Smooth muscle cell (in vitro differentiated cells): ENCODE results near the gene SLC35F1. TPM values are rescaled to one million over a fixed set of nuclear protein-coding genes. Genes with fewer than 3 reads are reported as not detected.

Experiments used
- DNase-seq: peaks from one replicate; lab custom pipeline; 2025; ENCODE audit not compliant: unreplicated experiment; lab: John Stamatoyannopoulos, UW
- H2AFZ ChIP-seq: fragments of 200-600 bp; sonication (generic); 2 replicates; pipeline ENCODE4 v1.6.0; 2016; ENCODE audit warnings: antibody characterized with exemption, low read depth, mild to moderate bottlenecking
- H3F3A ChIP-seq: fragments of 200-600 bp; sonication (generic); 2 replicates; pipeline ENCODE4 v1.6.0; 2017; ENCODE audit warnings: antibody characterized with exemption, low read depth
- H3K27ac ChIP-seq: fragments of 200-600 bp; sonication (generic); 2 replicates; pipeline ENCODE4 v1.5.1; 2016; ENCODE audit warnings: low read depth, mild to moderate bottlenecking
- H3K27me3 ChIP-seq: fragments of 200-600 bp; sonication (generic); 2 replicates; pipeline ENCODE4 v1.6.1; 2016; ENCODE audit warnings: low read depth, mild to moderate bottlenecking
- H3K36me3 ChIP-seq: fragments of 200-600 bp; sonication (generic); 2 replicates; pipeline ENCODE4 v1.5.1; 2016; ENCODE audit warnings: low read depth
- H3K4me1 ChIP-seq: fragments of 200-600 bp; sonication (generic); 2 replicates; pipeline ENCODE4 v1.5.1; 2016; ENCODE audit warnings: low read depth
- H3K4me2 ChIP-seq: fragments of 200-600 bp; sonication (generic); 2 replicates; pipeline ENCODE4 v1.6.0; 2016; ENCODE audit warnings: mild to moderate bottlenecking
- H3K4me3 ChIP-seq: fragments of 200-600 bp; sonication (generic); 2 replicates; pipeline ENCODE4 v1.5.1; 2016; ENCODE audit warnings: mild to moderate bottlenecking
- H3K79me2 ChIP-seq: fragments of 200-600 bp; sonication (generic); 2 replicates; pipeline ENCODE4 v1.6.0; 2016; ENCODE audit warnings: low read depth, mild to moderate bottlenecking
- H3K9ac ChIP-seq: fragments of 200-600 bp; sonication (generic); 2 replicates; pipeline ENCODE4 v1.6.0; 2016; ENCODE audit warnings: low read depth
- H3K9me3 ChIP-seq: fragments of 200-600 bp; sonication (generic); replicated peaks from 2 replicates; pipeline ENCODE4 v1.5.1; 2016; ENCODE audit warnings: low read depth
- H4K20me1 ChIP-seq: fragments of 200-600 bp; sonication (generic); 2 replicates; pipeline ENCODE4 v1.6.0; 2016; ENCODE audit warnings: low read depth
- CTCF ChIP-seq: fragments of 200-600 bp; sonication (generic); IDR thresholded peaks from 2 replicates; pipeline ENCODE4 v1.5.1; 2017; ENCODE audit warnings: borderline replicate concordance, mild to moderate bottlenecking, antibody characterized with exemption; ENCODE audit not compliant: insufficient read depth, poor library complexity, severe bottlenecking
- WGBS: methylation state at CpG from one replicate; pipeline ENCODE4 v1.1.7; 2016; ENCODE audit warnings: low lambda C conversion rate; 5-methylcytosine and 5-hydroxymethylcytosine counted together
- polyA plus RNA-seq: library from polyadenylated mRNA; unstranded; fragments of >200 nt; fragmentation: Nextera tagmentation; extraction: Ambion mirVana; gene quantifications from 2 replicates; pipeline ENCODE4 v1.2.1, GENCODE V29; 2016
- total RNA-seq: library from RNA; depleted of rRNA; stranded (reverse); fragments of >200 nt; gene quantifications from 2 replicates; pipeline ENCODE4 v1.2.3, GENCODE V29; 2014

SLC35F1 gene
- total and polyA plus RNA-seq, 2 experiments from 2014 or later = 0.05 to 0.09 TPM

GRCh38 chr6:117870486-117871242, 36.4 kb upstream of the SLC35F1 start:
- H3K4me1 ChIP-seq = no peaks in the 10 kb centered on the region

GRCh38 chr6:117880824-117881223, 26.2 kb upstream of the SLC35F1 start:
- Histone ChIP-seq H2AFZ (no peak overlapping the region), H3K4me1 (no peaks in the 10 kb centered on the region), H4K20me1 (no peaks in the 10 kb centered on the region), H3K4me3 (no peak overlapping the region), H3F3A (no peaks in the 10 kb centered on the region), H3K4me2 (no peak overlapping the region), H3K79me2 (no peaks in the 10 kb centered on the region), H3K9ac (no peak overlapping the region), H3K27ac (no peak overlapping the region), H3K27me3 (no peaks in the 10 kb centered on the region), H3K9me3 (no peaks in the 10 kb centered on the region), H3K36me3 (no peaks in the 10 kb centered on the region)
- no peak for DNase-seq
- WGBS = 54% methylated on average over 1 of the region's 1 CpG
- TF ChIP-seq CTCF = no peak

More at GRCh38 chr6:117870486-117871242, 36.4 kb upstream of the SLC35F1 start:
- no peak for TF ChIP-seq CTCF
- Histone ChIP-seq H3K9me3 (no peaks in the 10 kb centered on the region), H3K79me2 (no peaks in the 10 kb centered on the region), H3F3A (no peaks in the 10 kb centered on the region), H3K36me3 (no peaks in the 10 kb centered on the region), H3K27me3 (no peaks in the 10 kb centered on the region), H3K27ac (no peak overlapping the region), H3K9ac (no peak overlapping the region), H3K4me3 (no peak overlapping the region), H2AFZ (no peak overlapping the region), H3K4me2 (no peak overlapping the region), H4K20me1 (no peaks in the 10 kb centered on the region)
- DNase-seq = no peak
- 89% methylated on average over 4 of the region's 4 CpGs for WGBS

- no peaks in the 10 kb centered on the region for H3K79me2 ChIP-seq
- no peaks in the 10 kb centered on the region for H3K4me1 ChIP-seq
- H3K4me2 ChIP-seq = no peak overlapping the region
- no peaks in the 10 kb centered on the region for H3K9me3 ChIP-seq
- no peaks in the 10 kb centered on the region for H4K20me1 ChIP-seq
- H3F3A ChIP-seq = no peaks in the 10 kb centered on the region
- no peak for TF ChIP-seq CTCF
- H3K4me3 ChIP-seq = no peak overlapping the region
- no peak overlapping the region for H2AFZ ChIP-seq
- peaks cover 8% of the 10 kb centered on the region for H3K27me3 ChIP-seq
- no peak overlapping the region for H3K27ac ChIP-seq
- H3K9ac ChIP-seq = no peak overlapping the region
- no peak for DNase-seq
- H3K36me3 ChIP-seq = no peaks in the 10 kb centered on the region
These were observed 16.9 kb upstream of the SLC35F1 start for GRCh38 chr6:117890172-117890571.

GRCh38 chr6:117906507-117906957, 532 bp upstream of the SLC35F1 start:
- Histone ChIP-seq H3K4me1 (peaks cover 4% of the 10 kb centered on the region), H3K9ac (no peak overlapping the region), H3K4me2 (peak overlapping the region; percentile 99), H3K27me3 (peaks cover 68% of the 10 kb centered on the region), H3K4me3 (peak overlapping the region; percentile 71), H3K79me2 (no peaks in the 10 kb centered on the region), H3K36me3 (no peaks in the 10 kb centered on the region), H4K20me1 (no peaks in the 10 kb centered on the region), H2AFZ (no peak overlapping the region), H3K9me3 (no peaks in the 10 kb centered on the region), H3K27ac (no peak overlapping the region), H3F3A (no peaks in the 10 kb centered on the region)
- no peak for DNase-seq
- 15% methylated on average over 14 of the region's 14 CpGs for WGBS
- no peak for TF ChIP-seq CTCF
